Measurements from ENCODE around the gene SLC22A13.
"Not testable (repeated sequence)": the region's sequence is repeated elsewhere in the genome, so short reads cannot be mapped to it uniquely, and the experiment has no call there.

The SLC22A13 gene

DNA sequence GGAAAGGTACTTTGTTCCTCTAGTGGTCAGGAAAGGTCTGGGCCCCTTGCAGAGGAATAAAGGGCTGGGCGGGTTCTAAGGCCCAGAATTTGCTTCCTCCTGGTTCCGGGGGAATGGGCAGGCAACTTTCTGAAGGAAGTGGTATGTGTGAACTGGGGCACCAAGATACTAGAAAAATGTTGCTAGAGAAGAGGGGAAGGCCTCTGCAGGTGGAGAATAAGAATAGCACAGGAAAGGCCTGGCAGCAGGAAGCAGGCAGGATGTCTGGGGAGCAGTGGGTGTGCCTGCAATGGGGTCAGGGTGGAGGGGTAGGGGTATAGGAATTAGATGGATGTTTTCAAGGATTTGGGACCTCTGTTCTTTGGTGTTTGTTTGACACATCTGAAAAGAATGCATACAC lies 2.0 kb downstream of the SLC22A13 start:
- DNase-seq, result no peak

DNA sequence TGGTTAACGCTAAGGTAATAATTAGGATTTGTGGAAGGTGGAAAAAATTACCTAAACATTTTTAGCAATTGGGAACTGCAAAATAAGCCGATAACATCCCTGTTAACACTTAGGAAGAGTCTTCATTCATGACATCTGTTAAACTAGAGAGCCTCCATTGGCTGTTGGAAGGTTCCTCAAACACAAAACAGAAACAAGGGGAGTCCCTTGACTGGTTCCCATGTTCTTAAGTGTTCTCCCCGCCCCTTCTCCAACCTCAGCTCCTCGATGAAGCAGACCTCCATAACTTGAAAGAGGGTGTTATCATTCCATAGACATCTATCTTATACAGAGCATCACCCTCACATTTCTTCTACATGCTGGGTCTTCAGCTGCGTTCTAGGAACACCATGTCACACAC lies 2.5 kb downstream of the SLC22A13 start:
- no peak for DNase-seq

DNA sequence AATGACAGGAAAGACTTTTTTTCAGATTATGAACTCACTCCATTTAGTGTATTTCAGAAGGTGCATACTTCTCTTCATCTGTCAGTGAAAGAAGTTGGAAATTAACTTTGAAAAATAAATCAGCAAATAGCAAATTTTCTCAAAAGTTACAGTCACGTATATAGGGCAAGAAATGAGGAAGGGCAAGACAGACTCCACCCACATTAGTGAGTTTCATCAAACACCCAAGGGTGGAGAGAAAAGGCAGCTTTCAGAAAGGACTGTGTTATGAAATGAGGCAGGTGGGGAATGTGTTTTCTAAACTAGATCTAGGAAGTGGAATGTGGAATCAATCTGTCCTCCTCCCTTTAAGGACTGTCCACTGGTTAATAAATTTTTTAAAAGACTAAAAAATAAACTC lies 2.9 kb downstream of the SLC22A13 start:
- no peak for DNase-seq

DNA sequence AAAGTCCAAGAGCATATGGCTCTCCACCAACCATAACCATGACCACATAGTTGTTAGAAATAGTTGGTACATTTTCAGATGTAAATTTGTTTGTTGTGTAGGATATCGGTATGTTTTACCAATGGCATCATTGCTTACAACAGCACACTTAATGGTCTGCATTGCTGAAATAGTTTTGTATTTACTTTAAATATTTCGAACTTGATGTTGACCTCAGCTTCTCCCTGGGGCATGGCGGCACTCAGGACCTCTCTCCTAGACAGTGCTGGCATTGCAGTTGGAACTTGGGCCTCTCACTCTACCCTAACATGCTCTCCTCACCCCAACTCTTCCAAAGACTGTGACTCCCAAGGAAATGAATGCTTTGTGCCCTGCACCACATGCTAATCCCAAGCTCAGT lies 5.0 kb downstream of the SLC22A13 start:
- no peak for DNase-seq

DNA sequence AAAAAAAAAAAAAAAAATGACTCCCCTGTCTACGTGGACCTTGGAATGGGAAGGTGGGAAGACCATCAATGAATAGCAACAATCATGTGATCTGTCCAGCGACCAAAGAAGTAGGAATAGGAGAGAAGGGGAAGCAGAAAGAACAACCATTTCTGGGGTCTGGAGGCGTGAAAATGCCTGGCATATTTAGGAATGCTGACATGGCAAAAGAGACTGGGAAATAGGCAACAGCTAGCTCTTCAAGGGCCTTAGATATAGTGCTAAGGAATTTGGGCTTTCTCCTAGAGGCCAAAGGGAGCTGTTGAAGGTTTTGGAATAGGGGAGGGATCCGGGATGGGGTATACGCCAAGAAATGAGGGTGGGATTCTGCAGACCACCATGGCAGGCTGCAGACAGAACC lies 5.9 kb downstream of the SLC22A13 start:
- no peak for DNase-seq

DNA sequence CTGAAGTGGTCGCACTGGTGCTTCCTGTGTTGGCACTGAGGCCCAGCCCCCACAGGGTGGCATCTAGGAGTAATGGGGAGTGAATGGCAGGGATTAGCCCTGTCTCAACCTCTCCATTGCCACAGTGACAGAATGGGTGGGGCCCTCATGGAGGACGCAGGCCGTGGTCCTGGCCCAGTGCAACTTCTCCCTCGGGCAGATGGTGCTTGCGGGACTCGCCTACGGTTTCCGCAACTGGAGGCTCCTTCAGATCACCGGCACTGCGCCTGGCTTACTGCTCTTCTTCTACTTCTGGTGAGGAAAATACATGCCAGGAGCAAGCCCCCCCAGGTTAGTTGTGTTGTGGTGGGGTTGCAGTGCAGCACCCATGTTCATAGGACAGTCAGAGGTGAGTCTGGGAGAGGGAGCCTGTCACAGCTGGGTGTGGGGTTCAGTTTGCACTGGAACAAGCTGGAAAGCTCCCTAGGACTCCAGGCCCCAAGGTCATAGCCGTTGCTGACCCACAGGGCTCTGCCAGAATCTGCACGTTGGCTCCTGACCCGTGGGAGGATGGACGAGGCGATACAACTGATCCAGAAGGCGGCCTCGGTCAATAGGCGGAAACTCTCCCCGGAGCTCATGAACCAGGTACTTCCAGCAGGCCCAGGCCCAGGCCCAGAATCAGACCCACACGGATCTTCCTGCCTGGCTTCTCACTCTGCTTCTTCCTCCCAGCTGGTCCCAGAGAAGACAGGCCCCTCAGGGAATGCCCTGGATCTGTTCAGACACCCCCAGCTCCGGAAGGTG lies 9.4 kb downstream of the SLC22A13 start:
- DNase-seq, result no peak

DNA sequence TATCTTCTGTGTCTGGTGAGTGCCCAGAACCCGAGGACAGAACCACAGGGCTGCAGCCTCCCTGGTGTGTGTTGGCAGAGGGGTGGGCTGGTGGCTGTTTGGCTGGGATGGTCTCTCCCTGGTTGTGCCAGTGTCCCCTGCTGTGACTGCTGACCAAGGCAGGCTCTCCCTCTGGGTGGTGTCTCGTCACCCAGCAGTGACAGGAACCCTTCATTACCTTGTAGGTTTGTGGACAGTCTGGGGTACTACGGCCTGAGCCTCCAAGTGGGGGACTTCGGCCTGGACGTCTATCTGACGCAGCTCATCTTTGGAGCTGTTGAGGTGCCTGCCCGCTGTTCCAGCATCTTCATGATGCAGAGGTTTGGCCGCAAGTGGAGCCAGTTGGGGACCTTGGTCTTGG lies 10.0 kb downstream of the SLC22A13 start:
- DNase-seq, result no peak

DNA sequence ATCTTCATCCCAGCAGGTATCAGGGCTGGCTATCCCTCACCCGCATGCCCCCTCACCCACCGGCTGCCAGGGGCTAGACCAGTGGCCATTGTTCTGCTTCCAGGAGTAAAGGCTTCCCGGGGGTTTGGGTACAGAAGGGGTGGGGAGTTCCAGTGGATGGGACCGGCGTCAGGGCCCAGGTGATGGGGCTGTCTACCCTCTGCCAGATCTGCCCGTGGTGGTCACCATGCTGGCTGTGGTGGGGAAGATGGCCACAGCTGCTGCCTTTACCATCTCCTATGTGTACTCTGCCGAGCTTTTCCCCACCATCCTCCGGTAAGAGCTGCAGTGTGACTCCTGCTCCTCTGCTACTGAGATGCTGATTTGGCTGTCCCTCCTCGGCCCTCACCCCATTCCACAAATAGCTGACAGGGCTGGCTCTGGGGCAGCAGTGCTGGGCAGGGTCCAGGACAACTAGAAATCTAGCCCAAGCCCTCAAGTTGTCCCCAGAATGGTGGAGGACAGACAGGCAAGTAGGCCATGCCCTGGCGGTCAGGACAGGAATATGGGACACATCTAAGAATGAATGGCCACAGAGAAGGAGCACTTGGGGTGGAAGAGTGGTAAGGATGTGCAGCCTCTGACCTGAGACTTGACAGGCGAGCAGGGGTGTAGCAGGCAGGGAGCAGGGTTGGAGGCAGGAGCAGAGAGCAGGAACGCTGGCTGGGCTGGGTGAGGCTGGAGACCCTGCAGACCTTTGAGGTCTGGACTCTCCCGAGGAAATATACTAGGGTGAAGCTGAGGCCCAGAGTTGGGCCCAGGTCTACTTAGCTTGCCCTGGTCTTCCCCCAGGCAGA lies 10.7 kb downstream of the SLC22A13 start:
- no peak for DNase-seq

DNA sequence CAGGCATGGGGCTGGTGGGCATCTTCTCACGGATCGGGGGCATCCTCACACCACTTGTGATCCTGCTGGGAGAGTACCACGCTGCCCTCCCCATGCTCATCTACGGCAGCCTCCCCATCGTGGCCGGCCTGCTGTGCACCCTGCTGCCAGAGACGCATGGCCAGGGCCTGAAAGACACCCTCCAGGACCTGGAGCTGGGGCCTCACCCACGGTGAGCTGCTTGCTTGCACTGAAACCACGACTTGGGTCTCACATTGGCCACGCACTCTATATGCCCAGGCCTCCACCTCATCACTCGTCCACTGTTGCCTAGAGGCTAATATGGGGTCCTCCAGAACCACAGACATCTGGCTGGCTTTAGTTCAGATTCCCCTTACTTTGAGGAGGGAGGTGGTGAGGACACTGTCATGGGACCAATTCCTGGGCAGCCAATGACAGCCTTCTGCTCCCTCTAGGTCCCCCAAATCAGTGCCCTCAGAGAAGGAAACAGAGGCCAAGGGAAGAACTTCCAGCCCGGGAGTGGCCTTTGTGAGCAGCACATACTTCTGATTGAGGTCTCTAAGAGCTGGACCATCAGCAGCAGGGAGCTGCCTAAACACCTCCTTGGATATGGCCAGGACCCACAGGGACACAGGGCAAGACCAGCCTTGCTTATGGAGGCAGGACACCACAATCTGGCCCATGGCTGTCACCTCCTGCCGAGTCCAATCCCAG lies 11.5 kb downstream of the SLC22A13 start:
- no peak for DNase-seq

DNA sequence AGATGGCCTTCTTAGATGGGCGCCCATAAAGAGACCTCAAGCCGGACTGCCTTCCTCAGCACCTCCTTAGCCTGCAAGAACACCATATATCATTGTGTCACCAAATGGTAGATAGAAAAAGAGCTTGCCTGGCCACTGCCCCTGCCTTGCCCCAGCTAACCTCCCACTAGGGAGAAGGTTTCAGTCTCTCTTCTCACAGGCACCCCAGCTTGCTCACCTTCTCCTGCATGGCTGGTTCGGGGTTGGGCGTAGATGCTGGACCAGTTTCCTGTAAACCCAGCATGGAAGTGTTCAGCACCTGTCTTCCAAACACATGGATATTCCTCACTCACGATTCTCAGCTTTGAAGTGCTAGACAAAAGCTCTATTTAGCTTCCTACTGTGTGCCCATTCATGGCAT lies 13.2 kb downstream of the SLC22A13 start:
- no peak for DNase-seq

DNA sequence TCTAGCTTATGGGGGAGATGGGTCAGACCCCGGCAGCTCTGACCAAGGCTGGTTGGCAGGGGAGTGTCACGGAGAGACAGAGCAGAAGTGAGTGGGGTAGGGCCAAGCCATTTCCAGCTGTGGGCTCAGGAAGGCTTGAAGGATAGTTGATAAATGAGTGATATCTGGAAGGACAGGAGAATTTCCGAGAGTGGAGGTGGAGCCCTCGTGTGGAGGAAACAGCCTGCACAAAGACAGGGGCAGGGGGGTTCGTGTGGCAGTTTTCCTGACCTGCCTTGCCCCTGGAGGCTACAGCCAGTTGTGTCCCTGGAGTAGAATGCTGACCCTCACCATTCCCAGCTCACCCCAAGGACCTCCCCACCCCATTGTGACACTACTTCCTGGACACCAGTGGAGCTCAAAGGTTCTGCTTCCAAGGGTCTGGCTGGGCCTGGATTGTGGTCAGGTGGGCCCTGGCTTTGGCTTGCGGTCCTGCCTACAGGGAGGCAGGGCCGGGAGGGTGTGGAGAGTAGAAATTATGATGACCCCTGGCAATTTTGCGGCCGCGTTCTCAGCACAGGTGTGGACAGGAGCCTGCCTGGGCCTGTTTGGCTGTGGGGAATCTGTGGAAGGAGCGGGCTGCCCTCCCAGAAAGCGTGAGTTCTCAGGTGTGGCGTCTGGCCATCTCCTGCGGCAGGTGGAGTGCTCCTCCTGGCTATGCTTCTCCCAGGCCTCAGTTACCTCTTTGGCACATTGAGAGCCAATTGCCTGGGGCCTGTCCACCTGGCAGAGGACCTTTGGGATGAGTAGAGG lies 16.5 kb downstream of the SLC22A13 start, which contains the start of gene SLC22A14:
SLC22A14 (plus strand) TSS at position 400 of the 792 bp plus-strand sequence. CDS start 23,733 bp downstream, outside the sequence.
- no peak for DNase-seq

DNA sequence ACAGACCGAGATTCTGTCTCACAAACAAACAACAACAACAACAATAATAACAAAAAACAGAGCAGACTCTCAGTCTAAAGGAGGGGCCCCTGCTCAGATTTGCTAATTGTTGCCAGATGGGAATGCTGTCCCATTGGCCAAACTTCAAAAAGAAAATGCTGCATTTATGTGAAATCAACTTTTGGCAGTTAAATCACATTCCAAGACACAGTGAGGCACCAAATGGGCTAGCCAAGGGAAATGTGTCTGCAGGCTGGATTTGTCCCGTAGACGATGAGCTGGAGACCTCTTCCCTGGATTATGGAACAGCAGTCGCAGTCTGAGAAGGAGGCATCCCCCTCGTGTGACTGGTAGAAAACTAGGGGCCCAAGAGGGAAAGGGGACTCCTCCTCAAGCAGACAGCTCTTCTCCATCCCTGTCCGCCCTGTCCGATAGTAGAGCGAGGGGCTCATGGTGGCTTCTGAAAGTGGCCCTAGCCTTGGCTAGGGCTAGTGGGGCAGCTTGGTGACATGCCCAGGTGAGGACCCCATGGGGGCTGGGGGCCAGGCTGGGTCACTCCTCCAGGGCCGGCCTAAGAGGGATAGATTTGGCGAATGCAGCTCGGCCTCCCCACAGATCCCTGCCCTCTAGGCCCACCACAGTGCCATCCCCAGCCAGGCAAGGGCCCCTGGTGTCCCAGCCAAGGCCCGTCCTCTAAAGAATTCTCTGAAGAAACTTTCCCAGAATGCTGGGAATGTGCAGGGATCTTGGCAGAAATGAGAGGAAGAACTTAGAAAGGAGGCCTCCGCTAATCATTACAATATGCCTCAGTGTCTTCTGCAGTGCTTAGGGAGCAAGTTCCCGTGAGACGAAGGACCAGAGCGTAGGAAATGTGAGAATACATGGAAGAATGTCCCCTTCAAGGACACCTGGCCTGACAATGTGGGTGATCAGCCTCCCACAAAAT lies 18.5 kb downstream of the SLC22A13 start:
- no peak for DNase-seq

DNA sequence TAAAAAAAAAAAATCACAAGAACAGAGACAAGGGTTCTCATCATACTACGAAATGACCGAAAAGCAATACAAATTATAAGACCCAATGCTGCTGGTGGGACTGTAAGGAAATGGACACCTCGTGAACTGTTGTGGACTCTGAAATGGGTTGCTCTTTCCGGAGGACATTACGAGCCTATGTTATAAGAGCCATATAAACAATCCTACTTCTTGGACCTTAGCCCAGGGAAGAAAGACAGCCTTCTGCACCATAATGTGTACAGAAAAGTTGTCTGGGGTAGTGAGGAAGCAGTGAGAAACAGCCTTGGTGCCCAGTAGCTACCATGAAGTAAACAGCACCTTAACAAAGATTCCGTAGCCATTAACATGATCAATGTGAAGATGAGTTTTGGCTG lies 19.1 kb downstream of the SLC22A13 start:
- DNase-seq, result no peak

DNA sequence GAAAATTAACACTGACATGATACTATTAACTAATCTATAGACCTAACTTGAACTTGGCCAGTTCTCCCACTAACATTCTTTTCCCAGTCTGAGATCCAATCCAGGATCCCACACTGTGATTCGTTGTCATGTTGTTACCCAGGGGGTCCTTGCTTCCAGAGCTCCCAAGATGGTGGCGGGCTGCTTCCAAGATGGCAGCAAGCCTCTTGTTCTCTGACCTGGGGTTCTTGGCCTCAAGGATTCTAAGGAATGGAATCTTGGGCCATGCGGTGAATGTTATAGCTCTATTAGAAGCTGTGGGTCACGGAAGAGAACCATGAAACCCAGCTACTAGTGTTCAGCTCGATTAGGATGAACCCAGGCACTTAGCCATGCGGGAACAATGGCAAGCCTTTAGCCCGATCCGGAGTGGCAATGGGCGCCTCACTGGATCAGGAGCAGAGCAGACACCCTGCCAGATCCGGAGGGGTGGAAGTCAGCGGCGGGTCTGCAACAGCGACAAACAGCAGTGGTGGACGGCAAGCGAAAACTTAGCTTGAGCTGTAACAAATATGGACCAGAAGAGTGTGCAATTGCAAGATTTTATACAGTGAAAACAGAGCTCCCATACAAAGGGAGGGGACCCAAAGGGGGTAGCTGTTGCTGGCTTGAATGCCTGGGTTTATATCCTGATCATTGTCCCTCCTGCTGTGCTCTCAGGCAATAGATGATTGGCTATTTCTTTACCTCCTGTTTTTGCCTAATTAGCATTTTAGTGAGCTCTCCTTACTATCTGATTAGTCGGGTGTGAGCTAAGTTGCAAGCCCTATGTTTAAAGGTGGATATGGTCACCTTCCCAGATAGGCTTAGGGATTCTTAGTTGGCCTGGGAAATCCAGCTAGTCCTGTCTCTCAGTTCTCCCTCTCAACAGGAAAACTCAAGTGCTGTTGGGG lies 23.9 kb downstream of the SLC22A13 start:
- not testable (repeated sequence) for DNase-seq

DNA sequence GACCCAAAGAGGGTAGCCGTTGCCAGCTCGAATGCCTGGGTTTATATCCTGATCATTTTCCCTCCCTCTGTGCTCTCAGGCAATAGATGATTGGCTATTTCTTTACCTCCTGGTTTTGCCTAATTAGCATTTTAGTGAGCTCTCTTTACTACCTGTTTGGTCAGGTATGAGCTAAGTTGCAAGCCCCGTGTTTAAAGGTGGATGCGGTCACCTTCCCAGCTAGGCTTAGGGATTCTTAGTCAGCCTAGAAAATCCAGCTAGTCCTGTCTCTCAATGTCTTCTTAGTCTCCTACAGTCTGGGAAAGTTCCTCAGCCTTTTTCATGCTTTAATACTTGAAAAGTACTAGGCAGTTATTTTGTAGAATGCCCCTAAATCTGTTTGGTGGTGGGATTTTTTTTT lies 31.4 kb downstream of the SLC22A13 start:
- not testable (repeated sequence) for DNase-seq

DNA sequence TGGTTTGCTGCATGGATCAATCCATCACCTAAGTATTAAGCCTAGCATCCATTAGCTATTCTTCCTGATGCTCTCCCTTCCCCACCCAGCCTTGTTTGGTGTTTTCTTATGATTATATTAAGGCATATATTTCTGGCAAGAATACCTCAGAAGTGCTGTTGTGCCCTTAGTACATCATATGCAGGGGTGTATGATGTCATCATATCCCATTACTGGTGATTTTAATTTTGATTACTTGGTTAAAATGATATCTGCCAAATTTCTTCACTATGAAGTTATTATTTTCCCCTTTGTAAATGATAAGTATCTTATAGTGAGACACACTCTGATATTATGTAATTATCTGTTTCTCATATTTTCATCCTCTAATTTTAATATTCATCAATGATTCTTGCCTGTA lies 31.9 kb downstream of the SLC22A13 start:
- DNase-seq, result no peak

DNA sequence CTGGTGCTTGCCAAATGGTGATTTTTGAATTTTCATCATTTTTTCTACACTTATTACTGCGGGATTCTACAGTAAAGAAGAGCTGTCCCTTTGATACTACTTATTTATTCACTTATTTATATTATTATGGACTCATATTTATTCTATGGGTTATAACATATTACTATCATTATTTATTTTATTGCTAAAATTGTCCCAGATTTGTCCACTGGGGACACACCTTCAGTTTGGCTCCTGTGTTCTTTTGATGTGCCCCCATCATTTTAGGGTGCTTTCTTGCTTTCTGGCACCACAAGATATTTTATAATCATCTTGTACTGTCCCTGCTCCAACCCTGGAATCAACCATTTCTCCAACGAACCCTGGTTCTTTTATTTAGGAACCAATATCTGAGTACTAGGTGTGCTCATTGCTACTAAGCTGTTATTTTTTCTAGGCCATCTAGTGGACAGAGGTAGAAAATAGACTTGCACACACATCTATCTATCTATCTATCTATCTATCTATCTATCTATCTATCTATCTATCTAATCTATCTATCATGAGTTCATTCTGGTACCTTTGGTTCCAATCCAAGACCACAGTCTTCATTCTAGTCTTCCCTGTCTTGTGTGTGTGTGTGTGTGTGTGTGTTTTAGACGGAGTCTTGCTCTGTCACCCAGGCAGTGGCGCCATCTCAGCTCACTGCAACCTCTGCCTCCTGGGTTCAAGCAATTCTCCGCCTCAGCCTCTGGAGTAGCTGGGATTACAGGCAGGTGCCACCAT lies 32.5 kb downstream of the SLC22A13 start:
- no peak for DNase-seq

DNA sequence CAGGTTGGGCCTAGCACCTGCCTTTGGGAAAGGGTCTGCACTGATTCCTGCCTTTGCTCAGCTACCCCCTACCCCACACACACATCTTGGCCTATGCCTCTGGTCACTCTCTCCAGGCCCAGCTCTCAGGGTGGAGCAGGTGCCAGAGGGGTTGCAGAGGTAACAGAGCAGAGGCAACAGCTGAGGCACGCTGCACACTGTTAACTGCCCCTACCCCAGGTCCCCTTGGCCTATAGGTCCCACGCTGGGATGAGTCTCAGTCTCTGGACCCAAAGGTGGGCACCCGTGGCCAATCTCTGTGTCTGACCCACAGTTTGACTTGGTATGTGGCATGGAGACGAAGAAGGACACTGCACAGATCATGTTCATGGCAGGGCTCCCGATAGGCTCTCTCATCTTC lies 41.3 kb downstream of the SLC22A13 start:
- no peak for DNase-seq

DNA sequence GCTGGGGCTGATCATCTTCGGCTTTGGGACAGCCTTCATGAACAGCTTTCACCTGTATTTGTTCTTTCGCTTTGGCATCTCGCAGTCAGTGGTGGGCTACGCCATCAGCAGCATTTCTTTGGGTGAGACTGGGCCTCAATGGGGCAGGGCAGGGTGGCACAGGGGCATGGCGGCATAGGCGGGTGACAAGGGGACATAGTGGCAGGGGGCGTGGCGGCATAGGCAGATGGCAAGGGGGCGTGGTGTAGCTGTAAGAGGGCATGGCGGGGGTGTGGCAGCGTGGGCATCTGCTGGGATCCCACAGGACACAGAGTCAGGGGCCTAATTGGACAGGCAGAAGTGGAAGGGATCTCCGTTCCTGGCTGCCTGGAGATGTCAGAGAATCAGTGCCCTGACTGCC lies 42.0 kb downstream of the SLC22A13 start:
- DNase-seq, result no peak

DNA sequence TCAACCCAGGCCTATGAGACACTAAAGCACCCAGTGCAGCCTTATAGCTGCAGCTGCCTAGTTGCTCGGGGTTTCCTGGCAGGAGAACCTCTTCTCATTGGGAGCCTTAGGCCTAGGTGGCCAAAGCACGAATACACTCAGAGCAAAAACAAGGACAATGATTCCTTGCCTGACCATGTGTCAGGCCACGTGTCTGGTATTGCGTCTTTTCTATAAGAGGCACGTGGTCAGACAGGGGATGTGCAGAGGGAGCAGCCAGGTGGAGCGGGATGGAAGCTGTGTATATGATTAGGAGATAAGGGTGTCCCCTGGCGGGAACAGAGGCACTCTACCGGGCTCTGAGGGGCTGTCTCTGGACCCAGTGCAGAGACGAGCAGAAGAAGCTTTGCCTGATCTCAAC lies 42.8 kb downstream of the SLC22A13 start:
- no peak for DNase-seq

All from stimulated activated CD4-positive, alpha-beta T cell treated with anti-CD3 and anti-CD28 coated beads, Interleukin-12 subunit alpha, Interleukin-12 subunit beta, amount 100 ng/mL, for 4 hours (primary cell).